ENCODE results near the gene SEPTIN1.

Gene SEPTIN1, protein sequence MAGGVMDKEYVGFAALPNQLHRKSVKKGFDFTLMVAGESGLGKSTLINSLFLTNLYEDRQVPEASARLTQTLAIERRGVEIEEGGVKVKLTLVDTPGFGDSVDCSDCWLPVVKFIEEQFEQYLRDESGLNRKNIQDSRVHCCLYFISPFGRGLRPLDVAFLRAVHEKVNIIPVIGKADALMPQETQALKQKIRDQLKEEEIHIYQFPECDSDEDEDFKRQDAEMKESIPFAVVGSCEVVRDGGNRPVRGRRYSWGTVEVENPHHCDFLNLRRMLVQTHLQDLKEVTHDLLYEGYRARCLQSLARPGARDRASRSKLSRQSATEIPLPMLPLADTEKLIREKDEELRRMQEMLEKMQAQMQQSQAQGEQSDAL

DNA sequence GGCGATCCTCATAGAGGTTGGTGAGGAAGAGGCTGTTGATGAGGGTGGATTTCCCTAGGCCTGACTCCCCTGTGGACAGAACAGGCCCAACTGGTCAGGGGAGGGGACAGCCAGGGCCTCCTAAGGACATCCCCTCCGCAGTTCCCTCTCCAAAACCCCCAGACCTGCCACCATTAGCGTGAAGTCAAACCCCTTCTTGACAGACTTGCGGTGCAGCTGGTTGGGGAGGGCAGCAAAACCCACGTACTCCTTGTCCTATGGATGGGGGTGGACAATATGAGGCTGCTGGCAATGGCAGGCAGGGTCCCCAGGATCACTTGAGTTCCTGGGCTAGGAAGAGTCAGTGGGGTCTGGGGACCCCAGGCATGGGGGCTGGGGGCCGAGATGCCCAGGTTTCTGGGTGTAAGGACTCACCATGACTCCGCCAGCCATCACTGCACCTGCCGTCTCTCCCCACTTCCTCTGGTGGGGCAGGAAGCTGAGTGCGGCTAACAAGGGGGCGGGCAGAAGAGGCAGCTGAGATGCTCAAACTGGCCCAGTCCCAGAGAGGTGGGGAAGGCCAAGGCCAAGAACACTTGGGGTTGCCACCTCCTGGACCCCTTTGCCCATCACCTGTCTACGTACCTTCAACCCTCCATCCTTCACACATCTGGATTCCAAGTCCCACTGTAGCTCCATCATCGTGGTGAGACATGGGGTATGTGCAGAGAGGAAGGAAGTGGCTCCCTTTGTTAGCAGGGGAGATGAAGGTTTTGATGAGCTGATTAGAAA is at the start of gene SEPTIN1:
TSS of gene SEPTIN1 (minus strand) at position 451 of the 771 bp plus-strand sequence. CDS start at position 432, 19 bp downstream.
- DNase-seq (ENCODE audit: low read depth in 2 of 2) = peak; percentile 50 to 75

DNA sequence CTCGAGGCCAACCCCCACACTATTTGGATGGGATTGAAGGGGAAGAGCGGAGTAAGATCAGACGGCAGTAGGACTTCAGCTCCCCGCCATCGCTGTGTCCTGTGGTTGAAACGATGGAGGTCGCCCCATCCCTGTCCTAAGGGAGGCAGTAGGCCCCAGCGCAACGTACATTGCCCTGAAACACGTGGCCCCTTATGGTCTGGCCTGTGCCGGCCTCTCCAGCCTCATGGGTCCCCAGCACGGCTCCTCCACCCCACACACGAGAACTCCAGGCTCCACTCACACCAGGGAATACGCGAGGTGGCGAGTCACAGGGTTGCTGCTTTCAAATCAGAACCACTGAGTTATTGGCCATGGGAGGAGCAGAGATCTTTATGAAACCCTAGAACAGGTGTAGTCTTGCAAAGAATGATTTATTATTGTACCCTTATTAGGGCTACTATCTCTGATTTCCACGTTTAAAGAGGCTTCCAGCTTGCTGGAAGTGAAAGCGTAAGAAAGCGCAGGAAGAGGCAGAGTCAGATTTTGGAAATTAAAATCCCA is 48.1 kb upstream of the SEPTIN1 start:
- no peak for DNase-seq (ENCODE audit: low read depth in 2 of 2)

DNA sequence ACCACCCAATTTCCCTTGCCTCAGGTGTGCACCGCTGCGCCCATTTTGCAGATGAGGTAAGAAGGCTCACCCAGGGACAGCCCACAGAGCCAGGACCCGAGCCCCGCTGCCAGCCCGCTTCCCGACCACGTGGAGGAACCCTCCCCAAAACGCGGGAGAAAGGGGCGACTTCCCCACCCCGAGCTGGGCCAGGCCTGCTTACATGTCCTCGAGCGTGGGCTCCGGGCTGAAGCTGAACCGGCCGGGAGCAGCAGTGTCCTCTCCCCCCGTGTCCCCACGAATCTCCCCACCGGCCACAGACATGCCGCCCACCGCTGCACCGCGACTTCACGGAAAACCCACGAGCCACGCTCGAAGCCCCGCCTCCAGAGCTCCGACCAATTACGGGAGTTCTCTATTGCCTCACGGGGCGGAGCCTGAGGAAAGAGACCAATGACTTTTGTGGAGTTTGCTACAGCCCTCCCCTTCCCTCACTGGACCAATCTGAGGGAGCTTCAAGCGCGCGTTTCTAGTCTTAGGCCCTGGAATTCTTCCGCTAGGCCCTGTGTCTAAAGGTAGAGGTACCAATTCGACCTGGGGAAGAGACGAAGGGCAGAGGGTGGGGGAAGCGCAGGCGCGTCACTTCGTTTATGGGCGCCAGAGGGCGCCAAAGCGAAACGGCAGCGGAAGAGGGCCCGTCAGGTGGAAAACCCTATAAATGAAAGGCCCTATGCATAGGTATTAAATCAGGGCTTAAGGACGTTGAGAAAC is 47.5 kb upstream of the SEPTIN1 start, which contains the start of gene DCTPP1:
TSS of gene DCTPP1 (minus strand) at position 353 of the 750 bp plus-strand sequence. CDS start at position 303, 50 bp downstream.
- DNase-seq (ENCODE audit: low read depth in 2 of 2) = peak; percentile 90 to 98

DNA sequence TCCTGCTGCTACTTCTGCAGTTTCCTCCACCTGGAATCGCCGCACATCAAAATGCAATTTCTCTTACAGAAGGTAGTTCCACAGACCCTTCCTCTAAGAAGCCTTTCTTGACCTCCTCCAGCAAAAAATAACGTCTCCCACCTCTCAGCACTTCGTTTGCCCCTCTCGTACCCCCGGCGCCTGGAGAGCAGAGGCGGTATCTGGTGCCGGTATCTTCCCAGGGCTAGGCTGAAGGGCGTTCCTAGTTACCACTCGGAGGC is 47.0 kb upstream of the SEPTIN1 start:
- DNase-seq (ENCODE audit: low read depth in 2 of 2) = no peak

DNA sequence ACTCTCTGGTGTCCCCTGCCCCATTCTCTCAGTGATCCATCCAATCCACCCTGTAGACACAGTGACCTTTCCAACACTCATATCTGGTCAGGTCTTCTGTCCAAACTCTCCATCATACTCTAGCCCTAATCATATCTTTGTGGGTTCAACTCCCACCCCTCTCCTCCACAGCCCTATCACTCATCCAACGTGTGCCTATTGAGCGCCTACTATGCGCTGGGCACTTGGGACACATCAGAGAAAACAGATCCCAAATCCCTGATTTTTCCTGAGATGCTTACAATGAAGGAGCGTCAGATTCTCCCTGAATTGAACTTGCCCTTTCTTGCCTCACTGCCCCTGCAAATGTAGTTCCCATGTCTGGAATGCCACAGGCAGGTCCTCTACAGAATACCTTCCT is 45.7 kb upstream of the SEPTIN1 start:
- no peak for DNase-seq (ENCODE audit: low read depth in 2 of 2)

DNA sequence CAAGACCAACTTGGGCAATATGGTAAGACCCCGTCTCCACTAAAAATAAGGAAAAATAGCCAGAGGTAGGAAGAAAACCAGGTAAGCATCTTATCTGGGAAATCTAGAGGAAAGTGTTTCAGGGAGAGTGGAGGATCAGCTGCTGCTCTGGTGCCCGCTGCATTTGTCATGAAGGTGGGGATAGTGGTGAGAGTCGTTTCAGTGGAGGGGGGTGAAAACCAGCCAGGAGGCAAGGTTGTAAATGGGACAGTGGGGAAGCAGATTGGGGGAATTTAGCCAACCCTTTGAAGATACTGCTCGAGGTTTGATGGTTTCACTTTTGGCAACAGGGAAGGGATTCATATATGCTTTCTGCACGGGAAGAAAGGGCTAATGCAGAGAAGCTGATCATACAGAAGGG is 38.6 kb upstream of the SEPTIN1 start:
- no peak for DNase-seq (ENCODE audit: low read depth in 2 of 2)

DNA sequence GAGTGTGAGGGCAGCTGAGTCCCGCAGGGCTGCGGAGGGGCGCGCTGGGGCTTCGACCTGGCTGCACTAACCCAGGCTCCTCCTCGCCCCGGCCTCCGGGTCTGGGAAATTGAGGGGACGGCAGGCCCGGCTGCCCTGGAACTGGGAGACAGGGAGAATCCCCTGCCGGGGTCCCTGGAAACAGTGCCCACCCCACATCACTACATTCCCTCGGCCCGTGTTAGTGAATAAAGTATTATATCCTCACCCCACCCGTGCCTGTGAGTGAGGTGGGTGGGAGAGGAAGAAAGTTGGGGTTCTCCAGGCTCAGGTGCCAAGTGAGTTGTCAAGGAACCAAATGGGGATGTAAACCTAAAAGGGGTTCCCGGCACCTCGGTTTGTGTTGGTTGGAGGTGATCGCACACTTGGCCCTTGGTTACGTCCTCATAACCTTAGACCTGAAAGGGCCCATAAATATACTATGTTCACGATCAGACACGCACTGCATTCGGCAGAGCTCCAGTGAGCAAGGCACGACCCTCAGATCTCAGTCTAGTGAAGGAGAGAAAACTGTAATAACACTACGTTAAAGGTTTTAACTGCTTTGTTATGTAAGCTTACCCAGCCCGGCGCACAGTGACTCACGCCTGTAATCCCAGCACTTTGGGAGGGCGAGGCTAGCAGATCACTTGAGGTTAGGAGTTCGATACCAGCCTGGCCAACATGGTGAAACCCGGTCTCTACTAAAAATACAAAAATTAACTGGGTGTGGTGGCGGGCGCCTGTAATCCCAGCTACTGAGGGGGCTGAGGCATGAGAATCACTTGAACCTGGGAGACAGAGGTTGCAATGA is 36.2 kb upstream of the SEPTIN1 start:
- DNase-seq (ENCODE audit: low read depth in 2 of 2) = no peak

DNA sequence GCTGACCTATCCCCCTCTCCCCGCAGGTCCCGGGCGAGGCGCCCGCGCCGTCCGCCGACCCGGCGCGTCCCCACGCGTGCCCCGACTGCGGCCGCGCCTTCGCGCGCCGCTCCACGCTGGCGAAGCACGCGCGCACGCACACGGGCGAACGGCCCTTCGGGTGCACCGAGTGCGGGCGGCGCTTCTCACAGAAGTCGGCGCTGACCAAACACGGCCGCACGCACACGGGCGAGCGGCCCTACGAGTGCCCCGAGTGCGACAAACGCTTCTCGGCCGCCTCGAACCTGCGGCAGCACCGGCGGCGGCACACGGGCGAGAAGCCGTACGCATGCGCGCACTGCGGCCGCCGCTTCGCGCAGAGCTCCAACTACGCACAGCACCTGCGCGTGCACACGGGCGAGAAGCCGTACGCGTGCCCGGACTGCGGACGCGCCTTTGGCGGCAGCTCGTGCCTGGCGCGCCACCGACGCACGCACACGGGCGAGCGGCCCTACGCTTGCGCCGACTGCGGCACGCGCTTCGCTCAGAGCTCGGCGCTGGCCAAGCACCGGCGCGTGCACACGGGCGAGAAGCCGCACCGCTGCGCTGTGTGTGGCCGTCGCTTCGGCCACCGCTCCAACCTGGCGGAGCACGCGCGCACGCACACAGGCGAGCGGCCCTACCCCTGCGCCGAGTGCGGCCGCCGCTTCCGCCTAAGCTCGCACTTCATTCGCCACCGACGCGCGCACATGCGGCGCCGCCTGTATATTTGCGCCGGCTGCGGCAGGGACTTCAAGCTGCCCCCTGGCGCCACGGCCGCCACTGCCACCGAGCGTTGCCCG is 35.4 kb upstream of the SEPTIN1 start:
- peak; percentile 74 to 79 for DNase-seq (ENCODE audit: low read depth in 2 of 2)

DNA sequence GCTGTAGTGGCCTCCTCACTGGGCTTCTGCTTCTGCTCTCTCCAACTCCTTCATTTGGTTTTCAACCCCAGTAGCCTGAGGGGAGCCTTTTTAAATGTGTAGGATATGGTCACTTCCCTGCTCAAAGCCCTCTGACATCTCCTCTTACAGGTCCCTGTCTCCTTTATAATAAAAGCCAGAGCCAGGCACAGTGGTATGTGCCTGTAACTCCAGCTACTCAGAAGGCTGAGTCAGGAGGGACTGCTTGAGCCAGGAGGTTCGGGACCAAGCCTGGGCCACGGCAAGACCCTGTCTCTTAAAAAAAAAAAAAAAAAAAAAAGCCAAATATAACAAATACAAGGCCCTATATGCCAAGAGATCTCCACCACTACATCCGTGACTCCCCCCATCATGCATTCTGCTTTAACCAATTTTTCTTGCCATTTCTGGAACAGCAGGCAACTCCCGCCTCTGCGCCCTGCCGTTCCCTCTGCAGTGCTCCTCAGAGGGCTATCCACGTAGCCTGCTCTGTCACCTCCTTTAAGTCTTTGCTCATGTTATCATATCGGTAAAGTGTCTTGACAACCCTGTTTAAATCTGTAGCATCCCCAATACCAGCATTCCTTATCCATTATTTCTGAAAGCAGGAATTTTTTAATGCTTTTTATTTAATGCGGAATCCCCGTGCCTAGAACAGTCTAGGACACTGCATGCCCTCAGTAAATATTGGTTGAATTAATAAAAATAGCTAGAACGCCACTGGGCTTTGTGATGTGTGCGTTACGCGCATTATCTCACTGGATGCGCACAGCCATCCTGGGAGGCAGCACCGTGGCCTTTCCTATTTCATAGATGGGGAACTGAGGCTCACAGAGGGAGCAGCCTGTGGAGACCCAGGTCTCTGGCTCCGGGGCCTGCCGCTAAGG is 34.5 kb upstream of the SEPTIN1 start:
- no peak for DNase-seq (ENCODE audit: low read depth in 2 of 2)

DNA sequence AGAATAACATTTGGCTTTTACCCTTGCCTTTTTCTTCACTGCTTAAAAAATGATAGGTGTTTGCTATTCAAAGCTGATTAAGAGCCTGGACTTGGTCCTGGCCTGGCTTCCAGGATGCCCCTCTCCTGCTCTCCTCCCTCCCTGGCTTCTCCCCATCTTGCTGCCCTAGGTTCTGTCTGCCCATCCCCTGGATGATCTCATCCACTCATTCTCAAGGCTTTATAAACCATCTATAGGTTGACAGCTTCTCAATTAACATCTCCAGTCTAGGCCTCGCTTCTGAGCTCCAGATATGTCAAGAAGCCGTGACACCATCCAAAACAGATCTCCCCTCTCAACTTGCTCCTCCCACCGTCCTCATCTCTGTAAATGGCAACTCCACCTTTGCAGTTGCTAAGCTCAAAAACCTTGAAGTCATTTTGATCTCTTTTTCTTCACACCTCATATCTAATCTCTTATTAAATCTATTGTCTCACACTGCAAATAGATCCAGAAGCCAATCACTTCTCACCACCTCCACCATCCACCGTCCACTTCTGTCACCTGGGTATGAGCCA is 33.8 kb upstream of the SEPTIN1 start:
- DNase-seq (ENCODE audit: low read depth in 2 of 2) = no peak

DNA sequence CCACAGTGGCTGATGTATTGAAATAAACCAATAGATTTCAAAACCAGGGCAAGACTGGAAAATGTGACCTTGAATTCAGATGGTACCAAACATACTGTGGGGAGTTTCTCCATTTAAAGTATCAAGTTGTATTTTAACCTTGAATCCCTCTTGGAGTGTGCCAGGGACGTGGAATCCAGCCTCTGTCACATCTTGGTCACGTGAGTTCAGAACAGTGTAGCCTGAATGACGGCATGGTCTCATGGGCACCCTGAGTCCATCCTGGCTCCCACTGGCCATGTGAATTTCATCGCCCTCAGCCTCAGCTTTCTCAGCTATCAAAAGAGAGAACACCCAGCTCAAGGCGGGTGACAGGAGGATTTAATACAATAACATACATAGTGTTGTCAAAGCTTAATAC is 31.8 kb upstream of the SEPTIN1 start:
- DNase-seq (ENCODE audit: low read depth in 2 of 2) = no peak

DNA sequence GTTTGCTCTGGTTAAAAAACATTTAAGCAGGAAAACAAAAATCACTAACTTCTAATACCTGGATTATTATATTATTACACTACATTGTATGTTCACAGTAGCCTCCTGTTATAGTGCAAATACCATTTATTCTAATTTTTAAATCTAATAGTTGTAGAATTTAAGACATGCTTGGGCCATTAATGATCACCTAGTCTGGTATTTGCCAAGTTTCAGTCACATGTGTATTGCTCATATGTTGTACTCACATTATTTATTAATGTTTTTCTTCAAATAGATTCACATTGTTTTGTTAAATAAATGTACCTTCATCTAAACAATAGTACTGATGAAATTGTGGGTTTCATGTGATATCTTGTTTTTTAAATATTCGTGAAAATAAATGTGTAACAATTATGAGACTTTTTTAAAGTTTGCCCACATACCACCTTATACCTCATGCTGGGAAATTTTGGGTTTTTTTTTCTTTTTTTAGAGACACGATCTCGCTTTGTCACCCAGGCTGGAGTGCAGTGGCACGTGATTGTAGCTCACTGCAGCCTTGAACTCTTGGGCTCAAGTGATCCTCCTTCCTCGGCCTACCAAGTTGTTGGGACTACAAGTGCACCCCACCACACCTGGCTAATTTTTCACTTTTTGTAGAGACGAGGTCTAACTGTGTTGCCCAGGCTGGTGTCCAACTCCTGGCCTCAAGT is 30.9 kb upstream of the SEPTIN1 start:
- DNase-seq (ENCODE audit: low read depth in 2 of 2) = no peak

DNA sequence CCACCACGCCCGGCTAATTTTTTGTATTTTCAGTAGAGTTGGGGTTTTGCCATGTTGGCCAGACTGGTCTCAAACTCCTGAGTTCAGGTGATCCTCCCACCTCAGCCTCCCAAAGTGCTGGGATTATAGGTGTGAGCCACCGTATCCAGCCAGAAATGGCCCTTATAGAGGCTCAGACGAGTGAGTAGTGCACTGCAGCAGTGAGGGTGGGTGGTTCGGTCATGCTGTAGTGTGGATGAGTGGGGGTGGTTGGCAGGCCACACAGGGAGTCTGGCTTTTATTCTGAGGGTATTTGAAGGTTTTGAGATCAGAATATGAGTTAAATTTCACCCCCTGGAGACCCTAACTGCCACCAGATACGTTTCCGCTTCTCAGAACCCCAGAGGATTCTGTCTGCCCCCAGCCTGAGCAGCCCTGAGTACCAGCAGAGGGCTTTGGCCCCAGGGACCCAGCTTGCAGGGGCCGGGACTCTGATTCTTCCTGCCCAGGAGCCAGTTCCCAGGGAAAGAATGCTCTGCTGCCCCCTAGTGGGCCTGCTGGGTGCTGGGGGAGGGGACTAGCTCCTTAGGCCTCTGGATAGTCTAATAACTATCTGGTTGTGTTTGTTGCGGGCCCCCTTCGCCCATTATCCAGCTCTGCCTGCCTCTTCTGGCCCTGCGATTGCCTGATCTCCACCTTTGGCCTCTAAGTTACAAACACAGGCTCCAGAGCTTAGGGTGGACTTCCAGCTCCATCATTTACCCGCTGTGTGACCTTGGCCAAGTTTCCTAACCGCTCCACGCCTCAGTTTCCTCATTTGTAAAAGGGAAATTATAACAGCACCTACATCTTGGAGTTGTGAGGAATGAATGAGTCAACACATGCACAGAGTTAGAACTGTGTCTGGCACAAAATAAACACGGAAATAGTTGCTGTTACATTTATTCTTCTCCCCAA is 27.0 kb upstream of the SEPTIN1 start:
- peak; percentile 76 to 93 for DNase-seq (ENCODE audit: low read depth in 2 of 2)

DNA sequence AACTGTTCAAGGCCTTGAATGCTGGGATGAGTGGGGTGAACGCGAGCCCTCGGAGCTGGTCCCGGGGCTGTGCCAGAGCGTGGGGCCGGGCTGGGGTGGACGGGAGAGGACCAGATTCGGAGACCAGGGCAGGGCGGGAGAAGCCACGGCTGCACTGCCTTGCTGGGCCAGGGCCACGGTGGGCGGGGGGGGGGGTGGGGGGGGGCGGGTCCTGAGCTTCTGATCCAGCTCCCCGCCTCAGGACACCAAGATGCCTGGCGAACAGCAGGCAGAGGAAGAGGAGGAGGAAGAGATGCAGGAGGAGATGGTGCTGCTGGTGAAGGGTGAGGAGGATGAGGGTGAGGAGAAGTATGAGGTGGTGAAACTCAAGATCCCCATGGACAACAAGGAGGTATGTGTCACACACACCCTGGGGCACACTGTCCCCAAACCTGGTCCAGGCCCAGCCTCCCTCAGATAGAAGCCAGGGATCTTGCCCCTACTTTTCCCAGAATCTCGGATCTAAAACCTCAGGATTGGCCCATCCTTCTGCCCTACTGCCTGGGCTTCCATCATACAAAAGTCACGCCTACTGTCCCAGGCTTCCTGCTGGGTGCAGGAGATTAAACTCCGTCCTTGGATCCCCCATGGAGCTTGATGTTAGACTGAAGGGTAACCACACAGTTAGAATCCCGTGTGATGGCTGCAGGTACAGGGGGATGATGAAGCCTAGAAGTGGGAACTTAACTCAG is 25.6 kb upstream of the SEPTIN1 start:
- no peak for DNase-seq (ENCODE audit: low read depth in 2 of 2)

DNA sequence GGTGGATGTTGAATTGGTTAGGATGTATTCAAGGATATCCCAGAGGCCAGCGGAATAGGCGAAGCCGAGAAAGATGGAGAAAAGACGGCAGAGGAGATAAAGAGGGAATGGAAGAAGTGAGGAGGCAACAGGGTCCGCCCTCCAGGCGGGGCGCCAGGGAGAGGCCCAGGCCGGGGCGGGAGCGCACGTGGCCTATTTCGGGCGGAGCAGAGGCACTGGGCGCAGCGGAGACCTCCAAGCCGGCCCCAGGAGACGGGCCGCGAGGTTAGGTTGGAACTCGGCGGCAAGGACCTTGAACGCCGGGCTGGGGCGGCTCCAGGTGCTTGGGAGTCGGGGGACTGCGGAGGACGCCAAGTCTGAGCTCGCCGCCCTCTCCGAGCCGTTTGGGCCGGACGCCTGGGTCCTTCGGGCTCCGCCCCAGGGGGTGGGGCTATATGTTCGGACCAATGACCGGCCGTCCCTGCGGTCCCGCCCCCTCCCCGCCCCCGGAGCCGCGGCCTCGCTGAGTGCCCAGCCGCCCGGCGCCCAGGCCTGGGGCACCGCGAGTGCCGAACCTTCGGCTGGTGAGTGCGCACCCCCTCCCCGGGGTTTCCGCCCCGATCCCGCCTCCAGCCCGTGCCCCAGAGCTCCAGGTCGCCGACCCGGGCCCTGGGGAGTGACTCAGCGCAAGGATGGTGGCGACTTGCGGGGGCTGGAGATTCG is 24.9 kb upstream of the SEPTIN1 start, which contains the start of gene ZNF771:
TSS of gene ZNF771 (plus strand) at position 505 of the 702 bp plus-strand sequence. CDS start 448 bp downstream, outside the sequence.
- peak; percentile 83 to 96 for DNase-seq (ENCODE audit: low read depth in 2 of 2)

DNA sequence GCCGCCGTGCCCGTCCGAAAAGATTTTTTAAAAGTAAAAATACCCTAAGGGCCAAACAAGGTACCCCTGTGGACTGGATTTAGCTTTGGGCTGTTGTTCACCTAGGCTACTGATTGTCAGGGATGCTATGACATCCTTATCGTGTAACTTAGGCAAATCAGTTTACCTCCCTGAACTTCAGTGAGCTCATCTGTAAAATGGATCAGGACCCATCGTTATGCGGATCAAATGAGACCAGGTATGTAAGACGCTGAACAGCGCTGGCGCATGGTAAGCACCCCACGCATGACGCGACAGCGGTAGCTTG is 24.4 kb upstream of the SEPTIN1 start:
- DNase-seq (ENCODE audit: low read depth in 2 of 2) = no peak
